Hepatocyte (in vitro differentiated cells): ENCODE results near the gene PHLDB2. TPM values are rescaled to one million over a fixed set of nuclear protein-coding genes. Genes with fewer than 3 reads are reported as not detected.

Source experiments
- DNase-seq: peaks from one replicate; pipeline ENCODE4 v3.0.0-alpha.2; 2016; ENCODE audit warnings: low spot score
- H2AFZ ChIP-seq: fragments of 200-600 bp; sonication (generic); 2 replicates; pipeline ENCODE4 v1.6.0; 2016; ENCODE audit warnings: antibody characterized with exemption, mild to moderate bottlenecking
- H3K27ac ChIP-seq: fragments of 200-600 bp; sonication (generic); 2 replicates; pipeline ENCODE4 v1.5.1; 2016; ENCODE audit warnings: mild to moderate bottlenecking
- H3K27me3 ChIP-seq: fragments of 200-600 bp; sonication (generic); 2 replicates; pipeline ENCODE4 v1.6.1; 2016
- H3K36me3 ChIP-seq: fragments of 200-600 bp; sonication (generic); replicated peaks from 2 replicates; pipeline ENCODE4 v1.5.1; 2016; ENCODE audit warnings: low read depth; ENCODE audit not compliant: insufficient read depth
- H3K4me1 ChIP-seq: fragments of 200-600 bp; sonication (generic); 2 replicates; pipeline ENCODE4 v1.5.1; 2016; ENCODE audit warnings: mild to moderate bottlenecking, moderate library complexity; ENCODE audit not compliant: insufficient read depth
- H3K4me2 ChIP-seq: fragments of 200-600 bp; sonication (generic); 2 replicates; pipeline ENCODE4 v1.6.0; 2016
- H3K4me3 ChIP-seq: fragments of 200-600 bp; sonication (generic); 2 replicates; pipeline ENCODE4 v1.5.1; 2016; ENCODE audit warnings: mild to moderate bottlenecking
- H3K79me2 ChIP-seq: fragments of 200-600 bp; sonication (generic); 2 replicates; pipeline ENCODE4 v1.6.0; 2017; ENCODE audit warnings: mild to moderate bottlenecking
- H3K9me2 ChIP-seq: fragments of 200-600 bp; sonication (generic); replicated peaks from 2 replicates; pipeline ENCODE4 v1.6.0; 2017; ENCODE audit warnings: mild to moderate bottlenecking; ENCODE audit not compliant: insufficient read depth
- H3K9me3 ChIP-seq: fragments of 200-600 bp; sonication (generic); 2 replicates; pipeline ENCODE4 v1.5.1; 2016; ENCODE audit warnings: low read depth, mild to moderate bottlenecking
- H4K20me1 ChIP-seq: fragments of 200-600 bp; sonication (generic); 2 replicates; pipeline ENCODE4 v1.6.0; 2016; ENCODE audit warnings: mild to moderate bottlenecking; ENCODE audit not compliant: insufficient read depth, poor library complexity, severe bottlenecking
- EZH2 ChIP-seq: fragments of 200-600 bp; sonication (generic); IDR thresholded peaks from 2 replicates; pipeline ENCODE4 v1.6.1; 2016; ENCODE audit warnings: antibody characterized with exemption, mild to moderate bottlenecking, borderline replicate concordance
- EZH2phosphoT487 ChIP-seq: fragments of 200-600 bp; sonication (generic); IDR thresholded peaks from one replicate; pipeline ENCODE4 v1.6.1; 2018; ENCODE audit warnings: antibody characterized with exemption, mild to moderate bottlenecking, low read depth, moderate library complexity; ENCODE audit not compliant: unreplicated experiment, severe bottlenecking
- WGBS: methylation state at CpG from one replicate; pipeline ENCODE4 v1.1.6; 2016; ENCODE audit warnings: low lambda C conversion rate; ENCODE audit errors: missing lambda C conversion rate; 5-methylcytosine and 5-hydroxymethylcytosine counted together
- polyA plus RNA-seq: library from polyadenylated mRNA; unstranded; fragments of >200 nt; fragmentation: Nextera tagmentation; extraction: Ambion mirVana; gene quantifications from 2 replicates; pipeline ENCODE4 v1.2.1, GENCODE V29; 2016
- total RNA-seq: library from RNA; depleted of rRNA; stranded (reverse); fragments of >200 nt; gene quantifications from 2 replicates; pipeline ENCODE4 v1.2.3, GENCODE V29; 2014
- TF ChIP-seq, protein P1 (sequence below): fragments of 200-600 bp; sonication (generic); IDR thresholded peaks from 2 replicates; pipeline ENCODE4 v1.5.1; 2016; ENCODE audit warnings: antibody characterized with exemption, mild to moderate bottlenecking; ENCODE audit not compliant: poor library complexity

Gene PHLDB2
- total and polyA plus RNA-seq, 2 experiments from 2014 or later = 49.0 to 52.7 TPM

DNA sequence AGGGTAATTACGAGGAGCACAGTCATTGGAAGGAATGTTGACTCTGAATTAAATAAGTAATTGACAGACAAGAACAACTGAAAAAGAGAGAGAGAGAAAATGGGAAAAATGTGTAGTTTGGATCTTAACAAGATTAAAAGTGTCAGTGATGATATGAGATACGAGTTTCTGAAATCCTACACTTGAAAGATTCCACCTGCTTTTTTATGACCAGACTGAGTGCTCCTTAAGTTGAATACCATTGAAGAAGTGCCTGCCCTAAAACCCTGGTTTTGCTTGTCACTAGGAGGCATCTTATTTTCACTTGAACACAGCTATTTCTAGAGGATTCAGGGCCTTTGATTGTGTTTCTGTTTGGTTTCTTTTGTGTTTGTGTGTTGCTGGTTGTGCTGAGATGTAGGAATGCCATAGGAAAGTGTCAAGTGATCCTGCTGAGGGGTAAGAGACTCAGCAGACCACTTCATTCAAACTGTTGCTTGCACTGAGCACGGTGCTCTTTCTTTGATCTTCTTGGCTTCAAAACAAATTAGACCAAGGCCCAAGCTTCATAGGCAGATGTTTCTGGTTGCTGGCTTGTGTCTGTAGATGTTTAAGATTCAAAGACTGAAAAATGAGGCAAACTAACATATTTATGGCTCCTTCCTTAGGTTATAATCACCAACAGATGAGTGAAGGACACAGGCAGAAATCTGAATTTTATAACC, 102.5 kb downstream of the PHLDB2 start:
- no peaks in the 10 kb centered on the region for H4K20me1 ChIP-seq
- no peak overlapping the region for H3K27ac ChIP-seq
- H3K4me2 ChIP-seq = no peak overlapping the region
- TF ChIP-seq, protein P1, sequence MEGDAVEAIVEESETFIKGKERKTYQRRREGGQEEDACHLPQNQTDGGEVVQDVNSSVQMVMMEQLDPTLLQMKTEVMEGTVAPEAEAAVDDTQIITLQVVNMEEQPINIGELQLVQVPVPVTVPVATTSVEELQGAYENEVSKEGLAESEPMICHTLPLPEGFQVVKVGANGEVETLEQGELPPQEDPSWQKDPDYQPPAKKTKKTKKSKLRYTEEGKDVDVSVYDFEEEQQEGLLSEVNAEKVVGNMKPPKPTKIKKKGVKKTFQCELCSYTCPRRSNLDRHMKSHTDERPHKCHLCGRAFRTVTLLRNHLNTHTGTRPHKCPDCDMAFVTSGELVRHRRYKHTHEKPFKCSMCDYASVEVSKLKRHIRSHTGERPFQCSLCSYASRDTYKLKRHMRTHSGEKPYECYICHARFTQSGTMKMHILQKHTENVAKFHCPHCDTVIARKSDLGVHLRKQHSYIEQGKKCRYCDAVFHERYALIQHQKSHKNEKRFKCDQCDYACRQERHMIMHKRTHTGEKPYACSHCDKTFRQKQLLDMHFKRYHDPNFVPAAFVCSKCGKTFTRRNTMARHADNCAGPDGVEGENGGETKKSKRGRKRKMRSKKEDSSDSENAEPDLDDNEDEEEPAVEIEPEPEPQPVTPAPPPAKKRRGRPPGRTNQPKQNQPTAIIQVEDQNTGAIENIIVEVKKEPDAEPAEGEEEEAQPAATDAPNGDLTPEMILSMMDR = no peak
- TF ChIP-seq EZH2 (no peak), EZH2phosphoT487 (no peak)
- no peaks in the 10 kb centered on the region for H3K9me2 ChIP-seq
- H2AFZ ChIP-seq = no peak overlapping the region
- H3K4me3 ChIP-seq = no peak overlapping the region
- H3K79me2 ChIP-seq = no peaks in the 10 kb centered on the region
- no peaks in the 10 kb centered on the region for H3K36me3 ChIP-seq
- WGBS = 50% methylated on average over 3 of the region's 3 CpGs
- no peak for DNase-seq
- H3K4me1 ChIP-seq = peaks cover 6% of the 10 kb centered on the region
- no peaks in the 10 kb centered on the region for H3K27me3 ChIP-seq
- no peaks in the 10 kb centered on the region for H3K9me3 ChIP-seq

DNA sequence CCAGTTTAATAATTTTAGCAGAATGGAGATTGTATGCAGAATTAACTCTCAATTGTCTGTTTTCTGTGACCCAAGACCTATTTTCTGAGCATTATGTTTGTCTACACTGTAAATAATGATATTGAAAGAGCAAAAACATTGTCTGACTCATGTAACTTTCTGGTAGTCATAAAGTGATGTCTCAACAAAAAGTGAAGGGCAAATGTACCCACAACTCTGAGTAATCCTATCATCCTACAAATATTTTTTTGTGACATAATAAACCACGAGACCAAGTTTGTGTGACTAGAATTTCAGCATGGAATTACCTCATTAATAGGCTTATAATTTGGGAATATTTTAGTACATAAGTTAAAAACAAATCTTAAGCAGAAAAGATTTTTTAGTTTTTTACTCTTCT, 104.4 kb downstream of the PHLDB2 start:
- H3K27ac ChIP-seq = no peak overlapping the region
- H3K4me1 ChIP-seq = no peaks in the 10 kb centered on the region
- no peak overlapping the region for H3K4me2 ChIP-seq
- no peaks in the 10 kb centered on the region for H3K9me3 ChIP-seq
- TF ChIP-seq EZH2 (no peak), EZH2phosphoT487 (no peak)
- TF ChIP-seq, protein P1 = no peak
- no peaks in the 10 kb centered on the region for H4K20me1 ChIP-seq
- no peak overlapping the region for H3K4me3 ChIP-seq
- 78% methylated on average over 1 of the region's 1 CpG for WGBS
- no peak overlapping the region for H2AFZ ChIP-seq
- H3K79me2 ChIP-seq = no peaks in the 10 kb centered on the region
- no peaks in the 10 kb centered on the region for H3K36me3 ChIP-seq
- DNase-seq = no peak
- no peaks in the 10 kb centered on the region for H3K9me2 ChIP-seq
- H3K27me3 ChIP-seq = no peaks in the 10 kb centered on the region

DNA sequence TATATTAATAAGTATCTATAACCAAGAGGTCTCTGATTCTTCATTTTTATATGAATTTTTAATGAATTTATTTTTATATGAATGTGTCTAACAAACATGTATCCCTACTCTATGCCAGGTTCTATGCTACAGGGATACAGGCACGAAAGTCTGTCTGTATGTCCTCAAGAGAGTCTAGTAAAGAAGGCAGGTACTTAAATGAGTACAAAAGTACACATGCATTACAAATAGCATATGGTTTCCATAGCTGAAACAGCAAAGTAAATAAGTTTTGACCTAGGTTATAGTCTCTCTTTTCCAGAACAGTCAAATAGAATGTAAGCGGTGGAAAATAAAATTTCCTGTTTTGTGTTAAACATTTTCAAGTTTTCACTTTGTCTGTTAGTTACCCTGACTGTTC, 106.4 kb downstream of the PHLDB2 start:
- Histone ChIP-seq H2AFZ (no peak overlapping the region), H3K9me2 (no peaks in the 10 kb centered on the region)
- DNase-seq = no peak

More for the DNA sequence above, 106.4 kb downstream of the PHLDB2 start:
- H3K9me3 ChIP-seq = no peaks in the 10 kb centered on the region
- H3K27me3 ChIP-seq = no peaks in the 10 kb centered on the region
- no peaks in the 10 kb centered on the region for H4K20me1 ChIP-seq
- 92% methylated on average over 2 of the region's 2 CpGs for WGBS
- TF ChIP-seq, protein P1 = no peak
- TF ChIP-seq EZH2phosphoT487 = no peak
- no peak for TF ChIP-seq EZH2
- H3K36me3 ChIP-seq = no peaks in the 10 kb centered on the region
- H3K27ac ChIP-seq = no peak overlapping the region
- H3K4me2 ChIP-seq = no peak overlapping the region
- H3K4me3 ChIP-seq = no peak overlapping the region
- no peaks in the 10 kb centered on the region for H3K79me2 ChIP-seq
- no peaks in the 10 kb centered on the region for H3K4me1 ChIP-seq
